Measurements from ENCODE around the gene CADM1. TPM values are rescaled to one million over a fixed set of nuclear protein-coding genes. Genes with fewer than 3 reads are reported as not detected.

The CADM1 gene
- total RNA-seq, 1 experiment from 2014 or later: 15.5 TPM

DNA sequence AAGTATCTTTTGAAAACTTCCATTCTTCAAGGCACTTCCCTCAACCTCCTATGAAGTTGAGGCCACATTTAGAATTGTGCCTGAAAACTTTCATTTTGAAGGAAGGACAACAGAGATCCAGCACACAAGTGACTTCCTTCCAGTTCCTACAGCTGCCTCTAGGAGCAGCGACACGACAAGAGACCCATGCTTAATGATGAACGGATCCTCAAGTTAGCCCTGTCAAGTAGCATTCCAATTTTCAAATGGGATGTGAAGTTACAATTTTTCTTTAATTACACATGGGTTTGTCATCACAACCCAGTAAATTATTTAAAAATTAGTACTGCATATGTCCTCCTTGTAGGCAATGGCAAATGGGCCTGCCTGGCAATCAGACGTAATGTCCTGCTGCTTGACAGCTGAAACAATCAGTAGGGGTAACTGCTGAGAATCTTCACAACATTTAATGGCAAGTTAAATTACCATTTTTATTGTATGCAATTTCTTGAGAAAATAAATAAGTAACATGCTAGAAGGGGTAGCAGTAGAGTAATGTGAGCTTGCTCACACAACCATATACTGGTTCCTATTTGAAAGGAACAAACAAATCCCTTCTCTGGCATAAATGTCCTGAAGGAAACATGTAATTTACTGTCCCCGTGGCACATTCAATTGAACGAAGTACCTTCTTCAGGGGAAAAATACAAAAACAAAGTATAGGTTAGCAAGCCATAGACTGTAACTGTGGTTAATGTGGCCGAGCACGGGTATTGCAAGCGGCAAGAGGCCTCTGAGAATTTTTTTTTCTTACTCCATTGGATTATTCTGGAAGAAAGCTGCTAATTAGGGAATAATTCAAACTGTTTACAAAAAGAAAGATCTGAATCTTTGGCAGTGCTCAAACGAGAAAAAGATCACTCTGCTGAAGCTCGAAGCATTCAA lies 288.3 kb downstream of the CADM1 start:
- DNase-seq: no peak
- H3K4me3 ChIP-seq (ENCODE audit: insufficient read depth, low read depth, low read length): no peak overlapping the region
- H3K27me3 ChIP-seq (ENCODE audit: control insufficient read depth, insufficient read depth, low read length): no peaks in the 10 kb centered on the region
- H3K36me3 ChIP-seq (replicated peaks; ENCODE audit: control insufficient read depth, insufficient read depth, low read length): no peaks in the 10 kb centered on the region

DNA sequence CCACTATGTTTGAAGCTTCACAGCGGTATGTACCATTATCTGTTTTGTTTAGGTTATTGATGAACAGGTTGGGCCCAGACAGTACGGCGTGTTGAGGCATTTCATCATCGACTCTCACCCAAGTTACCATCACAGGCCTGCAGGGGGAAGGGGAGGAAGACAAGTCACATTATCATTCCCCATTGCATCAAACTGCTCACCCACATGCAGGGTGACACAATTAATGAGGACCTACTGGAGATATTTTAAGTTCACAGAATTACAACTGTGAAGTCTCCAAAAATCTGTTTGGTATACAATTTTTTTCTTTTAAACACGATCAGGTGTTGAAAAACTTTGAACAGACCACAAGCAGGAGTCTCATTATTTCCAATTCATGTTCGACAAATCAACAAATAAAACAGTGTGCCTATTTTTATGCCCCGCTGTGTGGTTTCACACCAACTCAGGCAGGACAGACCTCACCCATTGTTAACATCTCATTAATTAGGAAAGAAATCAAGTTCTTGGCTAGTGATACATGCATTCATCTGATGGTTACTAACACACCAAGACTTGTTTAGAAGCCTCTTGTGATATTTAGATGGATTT lies 289.5 kb downstream of the CADM1 start:
- no peaks in the 10 kb centered on the region for H3K36me3 ChIP-seq (replicated peaks; ENCODE audit: control insufficient read depth, insufficient read depth, low read length)
- H3K27me3 ChIP-seq (ENCODE audit: control insufficient read depth, insufficient read depth, low read length): no peaks in the 10 kb centered on the region
- no peak overlapping the region for H3K4me3 ChIP-seq (ENCODE audit: insufficient read depth, low read depth, low read length)
- DNase-seq: no peak

DNA sequence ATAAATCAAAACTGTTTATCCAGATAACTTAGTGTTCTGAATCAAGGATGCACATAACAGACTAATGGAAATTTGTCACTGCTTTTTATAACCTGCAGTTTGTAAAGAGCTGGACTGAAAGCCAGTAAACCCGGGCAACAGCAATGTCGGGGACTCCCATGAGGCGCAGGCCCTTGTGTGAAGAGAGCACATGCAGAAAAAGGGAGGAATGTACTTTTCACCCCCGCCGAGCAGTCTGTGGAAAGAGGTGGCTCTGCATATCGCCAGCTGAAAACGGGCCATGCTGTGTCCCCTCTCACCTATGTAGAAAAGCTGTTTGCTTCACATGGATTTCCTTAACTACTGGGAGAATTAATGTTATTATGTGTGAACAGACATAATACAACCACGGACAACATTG lies 291.2 kb downstream of the CADM1 start:
- no peak overlapping the region for H3K4me3 ChIP-seq (ENCODE audit: insufficient read depth, low read depth, low read length)
- H3K36me3 ChIP-seq (replicated peaks; ENCODE audit: control insufficient read depth, insufficient read depth, low read length): no peaks in the 10 kb centered on the region
- no peaks in the 10 kb centered on the region for H3K27me3 ChIP-seq (ENCODE audit: control insufficient read depth, insufficient read depth, low read length)
- no peak for DNase-seq

DNA sequence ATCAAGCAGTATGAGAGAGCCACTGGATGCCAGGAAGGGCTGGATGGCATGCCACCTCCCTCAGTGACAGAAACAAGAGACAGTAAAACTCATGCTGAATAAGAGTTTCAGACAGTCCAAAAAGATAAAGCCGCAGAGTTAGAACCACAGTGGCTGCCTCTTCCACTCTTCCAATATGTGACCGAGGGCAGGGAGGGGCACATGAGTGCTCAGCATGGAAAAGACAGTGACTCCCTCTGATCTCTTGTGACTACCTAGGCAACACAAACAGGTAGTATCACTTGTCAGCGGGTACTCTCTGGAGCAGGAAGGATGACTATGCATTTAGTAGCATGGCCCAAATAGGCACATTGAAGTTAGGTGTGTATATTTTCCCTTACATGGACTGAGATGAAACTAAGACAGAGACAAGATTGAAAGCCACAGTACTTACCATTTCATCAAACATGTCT lies 295.4 kb downstream of the CADM1 start:
- Histone ChIP-seq H3K4me3 (ENCODE audit: insufficient read depth, low read depth, low read length) (no peak overlapping the region), H3K36me3 (replicated peaks; ENCODE audit: control insufficient read depth, insufficient read depth, low read length) (no peaks in the 10 kb centered on the region), H3K27me3 (ENCODE audit: control insufficient read depth, insufficient read depth, low read length) (no peaks in the 10 kb centered on the region)
- DNase-seq: no peak

DNA sequence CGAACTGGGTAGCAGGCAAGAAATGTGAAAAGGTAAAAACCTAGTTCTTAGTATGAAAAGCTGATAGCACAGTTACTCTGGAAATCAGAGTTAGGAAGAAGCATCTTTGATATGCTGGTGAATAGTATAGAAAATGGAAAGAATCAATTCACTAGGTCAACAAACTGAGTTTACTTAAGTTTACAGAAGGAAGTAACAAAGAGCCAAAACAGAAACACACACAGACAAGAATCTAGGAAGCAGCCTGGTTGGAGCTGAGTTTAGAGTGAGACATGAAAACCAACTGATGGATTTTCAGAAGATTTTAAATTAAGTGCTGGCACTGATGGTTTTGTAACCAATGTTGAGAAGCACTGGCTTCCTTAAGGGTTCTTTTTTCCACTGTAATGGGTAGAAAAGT lies 296.3 kb downstream of the CADM1 start:
- H3K36me3 ChIP-seq (replicated peaks; ENCODE audit: control insufficient read depth, insufficient read depth, low read length): no peaks in the 10 kb centered on the region
- H3K4me3 ChIP-seq (ENCODE audit: insufficient read depth, low read depth, low read length): no peak overlapping the region
- H3K27me3 ChIP-seq (ENCODE audit: control insufficient read depth, insufficient read depth, low read length): no peaks in the 10 kb centered on the region
- DNase-seq: no peak

DNA sequence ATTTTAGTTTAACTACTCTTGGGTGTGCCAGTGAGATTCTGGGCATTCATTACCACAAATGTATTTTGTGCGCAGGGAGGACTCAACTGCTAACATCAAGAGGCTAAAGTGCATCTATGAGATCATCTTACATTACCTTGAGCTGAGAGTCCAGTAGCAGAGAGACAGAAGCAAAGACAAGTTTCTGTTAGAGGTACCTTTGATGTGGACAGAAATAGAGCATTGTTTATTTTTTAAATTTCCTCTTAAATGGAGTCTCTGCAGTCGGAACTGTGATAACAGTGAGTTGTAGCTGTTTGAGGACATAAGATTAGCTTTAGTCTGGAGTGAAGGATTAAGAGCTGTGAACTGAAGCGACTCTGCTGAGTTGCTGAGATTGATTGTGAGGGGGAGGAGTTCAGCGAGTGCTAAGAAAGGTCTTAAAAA lies 297.0 kb downstream of the CADM1 start:
- no peaks in the 10 kb centered on the region for H3K36me3 ChIP-seq (replicated peaks; ENCODE audit: control insufficient read depth, insufficient read depth, low read length)
- no peaks in the 10 kb centered on the region for H3K27me3 ChIP-seq (ENCODE audit: control insufficient read depth, insufficient read depth, low read length)
- DNase-seq: no peak
- no peak overlapping the region for H3K4me3 ChIP-seq (ENCODE audit: insufficient read depth, low read depth, low read length)

DNA sequence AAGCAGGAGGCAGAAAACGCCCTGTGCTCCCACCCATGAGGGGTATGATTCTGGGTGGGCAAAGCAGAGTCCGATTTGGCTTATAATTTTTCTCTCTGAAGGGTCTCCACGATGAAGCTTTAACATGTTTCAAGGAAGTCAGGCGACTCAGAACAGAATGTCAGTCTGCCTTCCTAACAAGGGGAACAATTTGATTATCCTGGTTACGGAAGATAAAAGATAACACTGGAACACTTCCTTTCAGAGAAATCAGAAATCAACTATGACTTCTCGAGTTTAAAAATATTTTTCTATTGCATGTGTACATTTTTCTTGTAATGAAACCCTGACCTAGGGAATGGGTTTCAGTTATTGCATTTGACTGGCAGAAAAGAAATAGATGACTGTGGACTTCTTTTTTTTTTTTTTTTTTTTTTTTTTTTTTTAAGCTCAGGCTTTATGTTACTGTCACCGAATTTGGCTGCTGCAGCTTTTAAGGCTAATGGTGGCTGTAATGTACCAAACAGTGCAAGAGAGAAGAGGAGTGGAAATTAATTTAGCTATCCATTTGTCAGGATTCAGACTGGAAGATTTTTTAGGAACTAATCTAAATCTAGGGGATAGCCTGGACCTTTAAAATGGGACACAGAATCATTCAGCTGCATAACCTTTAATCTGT lies 297.7 kb downstream of the CADM1 start:
- no peaks in the 10 kb centered on the region for H3K27me3 ChIP-seq (ENCODE audit: control insufficient read depth, insufficient read depth, low read length)
- H3K4me3 ChIP-seq (ENCODE audit: insufficient read depth, low read depth, low read length): no peak overlapping the region
- DNase-seq: no peak
- H3K36me3 ChIP-seq (replicated peaks; ENCODE audit: control insufficient read depth, insufficient read depth, low read length): no peaks in the 10 kb centered on the region

DNA sequence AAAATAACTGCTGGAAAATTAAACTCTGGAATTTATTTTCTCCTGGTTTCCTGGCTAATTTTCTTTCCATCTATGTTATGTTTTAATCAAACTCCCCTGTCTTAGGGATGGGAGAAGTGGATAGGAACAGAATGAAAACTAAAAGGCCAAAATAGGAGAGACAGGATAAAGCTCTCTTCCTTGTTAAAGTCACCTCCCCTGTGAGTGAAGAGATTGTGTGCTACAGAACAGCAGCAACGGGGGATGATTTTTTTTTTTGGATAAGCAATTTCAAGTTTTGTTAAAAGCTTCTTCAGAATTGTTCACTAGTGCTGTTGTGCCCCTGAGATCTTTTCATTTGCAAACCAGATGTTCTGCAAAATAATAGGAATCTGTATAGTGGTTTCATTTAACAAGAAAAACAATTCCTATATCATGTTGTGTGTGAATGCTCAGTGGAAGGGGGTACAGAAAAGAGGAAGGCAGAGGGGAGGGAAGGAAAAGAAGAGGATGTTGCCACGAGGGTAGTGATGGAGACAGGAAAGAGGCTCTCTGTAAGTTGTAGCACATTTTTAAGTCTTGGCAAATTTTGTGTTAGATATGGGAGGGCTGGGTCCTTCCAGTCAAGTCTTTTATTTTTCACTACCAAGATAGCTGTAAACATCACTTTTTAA lies 301.2 kb downstream of the CADM1 start:
- no peak for DNase-seq
- Histone ChIP-seq H3K27me3 (ENCODE audit: control insufficient read depth, insufficient read depth, low read length) (no peaks in the 10 kb centered on the region), H3K4me3 (ENCODE audit: insufficient read depth, low read depth, low read length) (no peak overlapping the region), H3K36me3 (replicated peaks; ENCODE audit: control insufficient read depth, insufficient read depth, low read length) (no peaks in the 10 kb centered on the region)

DNA sequence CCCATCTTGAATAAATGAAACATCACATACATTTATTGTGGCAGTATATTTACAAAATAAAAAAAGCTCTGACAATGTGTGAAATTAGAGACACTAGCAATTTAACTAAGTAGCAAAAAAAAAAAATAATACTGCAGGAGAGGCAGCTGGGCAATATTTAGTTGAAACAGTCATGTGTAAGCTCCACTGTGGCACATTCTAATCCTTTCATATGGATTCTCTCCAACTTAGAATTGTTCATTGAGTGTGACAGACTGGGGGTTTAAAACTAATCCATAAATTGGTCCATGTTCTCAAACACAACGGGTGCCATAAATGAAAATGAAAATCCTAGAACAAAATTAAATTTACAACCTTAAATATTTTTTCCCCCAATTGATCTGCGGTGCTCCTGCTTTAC lies 302.1 kb downstream of the CADM1 start:
- no peak overlapping the region for H3K4me3 ChIP-seq (ENCODE audit: insufficient read depth, low read depth, low read length)
- DNase-seq: no peak
- no peaks in the 10 kb centered on the region for H3K36me3 ChIP-seq (replicated peaks; ENCODE audit: control insufficient read depth, insufficient read depth, low read length)
- H3K27me3 ChIP-seq (ENCODE audit: control insufficient read depth, insufficient read depth, low read length): no peaks in the 10 kb centered on the region

DNA sequence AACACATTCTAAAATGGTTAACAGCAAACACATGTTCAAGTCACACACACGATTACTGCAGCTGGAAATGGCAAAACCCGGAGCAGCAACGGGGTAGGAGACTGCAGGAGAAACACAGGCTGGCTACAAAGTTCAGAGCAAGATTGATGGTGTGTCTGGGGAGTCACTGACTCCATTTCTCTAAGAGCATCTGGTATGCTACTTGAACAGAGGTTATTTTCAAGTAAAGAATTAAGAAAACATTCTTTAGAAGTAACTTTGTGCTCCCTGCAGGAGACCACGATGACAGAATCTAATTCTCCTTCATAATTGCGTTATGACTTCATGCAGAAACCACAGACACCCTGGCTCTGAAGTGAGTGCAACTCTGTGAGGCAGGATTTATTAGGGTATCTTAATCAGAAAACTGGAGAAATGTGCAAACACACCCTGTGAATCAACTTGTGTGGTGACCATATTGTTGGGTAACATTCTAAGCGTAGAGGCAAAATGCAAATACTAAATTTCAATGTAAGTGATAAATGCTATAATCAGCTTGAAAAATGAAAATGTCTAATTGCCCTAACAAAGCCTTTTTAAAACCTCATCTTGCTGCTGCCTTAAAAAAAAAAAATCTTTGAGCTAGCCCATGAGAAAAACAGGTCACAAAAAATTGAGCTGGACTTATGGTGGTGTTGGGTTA lies 303.0 kb downstream of the CADM1 start:
- Histone ChIP-seq H3K36me3 (replicated peaks; ENCODE audit: control insufficient read depth, insufficient read depth, low read length) (no peaks in the 10 kb centered on the region), H3K27me3 (ENCODE audit: control insufficient read depth, insufficient read depth, low read length) (no peaks in the 10 kb centered on the region), H3K4me3 (ENCODE audit: insufficient read depth, low read depth, low read length) (no peak overlapping the region)
- DNase-seq: no peak

DNA sequence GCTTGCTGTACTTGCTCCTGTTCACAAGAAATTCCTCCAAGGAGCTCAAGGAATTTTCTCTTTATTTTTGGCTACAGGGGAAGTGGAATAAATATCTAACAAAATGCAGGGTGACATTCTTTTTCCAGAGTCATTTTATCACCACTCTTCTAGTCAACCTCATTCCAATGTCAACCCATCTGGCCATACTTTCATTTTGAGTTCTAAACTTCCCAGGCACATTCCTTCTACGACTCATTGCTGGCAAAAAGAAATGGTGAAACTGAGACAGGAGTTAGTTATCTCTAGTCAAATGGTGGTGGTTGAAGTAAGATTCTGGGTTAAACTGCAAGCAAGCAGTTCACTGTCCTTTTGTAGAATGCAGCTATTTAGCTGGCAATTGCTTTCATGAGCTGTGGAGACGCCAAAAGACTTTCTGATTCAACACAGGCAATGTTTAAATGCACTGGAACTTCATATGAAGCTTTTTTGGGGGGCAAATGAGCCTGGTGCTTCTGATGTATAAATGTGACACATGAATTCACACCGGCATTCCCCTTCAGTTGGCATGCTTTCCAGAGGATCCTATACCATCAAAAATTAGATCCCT lies 304.6 kb downstream of the CADM1 start:
- no peaks in the 10 kb centered on the region for H3K27me3 ChIP-seq (ENCODE audit: control insufficient read depth, insufficient read depth, low read length)
- no peak for DNase-seq
- no peaks in the 10 kb centered on the region for H3K36me3 ChIP-seq (replicated peaks; ENCODE audit: control insufficient read depth, insufficient read depth, low read length)
- no peak overlapping the region for H3K4me3 ChIP-seq (ENCODE audit: insufficient read depth, low read depth, low read length)

DNA sequence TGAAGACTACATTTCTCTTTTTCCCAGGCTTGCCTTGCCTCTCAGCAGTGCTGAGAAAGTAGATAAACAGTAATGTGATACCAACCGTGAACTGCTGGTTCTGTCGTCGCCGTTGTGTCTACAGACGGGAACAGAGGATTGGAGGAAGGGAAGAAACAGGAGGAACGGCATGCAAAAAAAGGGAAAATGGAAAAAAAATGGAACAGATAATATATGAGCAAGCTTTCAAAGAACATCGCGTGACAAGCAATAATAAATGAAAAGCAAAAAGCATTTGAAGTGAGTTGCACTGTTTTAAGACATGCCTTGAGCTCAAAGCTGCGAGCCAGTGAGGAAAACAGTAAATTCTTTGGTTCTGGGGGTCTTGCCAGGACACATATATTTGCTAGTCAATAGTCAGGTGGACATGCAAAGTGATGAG lies 305.9 kb downstream of the CADM1 start:
- no peak for DNase-seq
- H3K36me3 ChIP-seq (replicated peaks; ENCODE audit: control insufficient read depth, insufficient read depth, low read length): no peaks in the 10 kb centered on the region
- H3K4me3 ChIP-seq (ENCODE audit: insufficient read depth, low read depth, low read length): no peak overlapping the region

DNA sequence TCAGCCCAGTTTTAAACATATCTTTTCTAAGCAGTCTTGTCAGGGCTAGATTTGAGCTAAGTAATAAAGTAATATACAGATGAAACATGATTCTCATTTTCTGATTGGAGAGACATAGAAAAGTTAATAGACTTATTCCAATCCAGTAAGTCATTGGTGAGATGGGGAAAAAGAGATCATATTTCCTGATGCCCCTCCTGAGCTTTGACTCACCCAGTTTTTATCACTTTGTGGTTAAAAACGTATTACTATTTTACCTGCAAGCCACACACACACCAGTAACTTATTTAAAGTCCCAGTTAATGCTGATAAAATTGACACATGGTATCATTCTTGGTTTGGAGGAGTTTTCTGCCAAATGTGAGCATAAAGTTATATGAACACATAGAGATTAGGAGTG lies 306.8 kb downstream of the CADM1 start:
- Histone ChIP-seq H3K4me3 (ENCODE audit: insufficient read depth, low read depth, low read length) (no peak overlapping the region), H3K36me3 (replicated peaks; ENCODE audit: control insufficient read depth, insufficient read depth, low read length) (no peaks in the 10 kb centered on the region), H3K27me3 (ENCODE audit: control insufficient read depth, insufficient read depth, low read length) (no peaks in the 10 kb centered on the region)
- DNase-seq: no peak

More for the DNA sequence above, 305.9 kb downstream of the CADM1 start:
- H3K27me3 ChIP-seq (ENCODE audit: control insufficient read depth, insufficient read depth, low read length): no peaks in the 10 kb centered on the region

DNA sequence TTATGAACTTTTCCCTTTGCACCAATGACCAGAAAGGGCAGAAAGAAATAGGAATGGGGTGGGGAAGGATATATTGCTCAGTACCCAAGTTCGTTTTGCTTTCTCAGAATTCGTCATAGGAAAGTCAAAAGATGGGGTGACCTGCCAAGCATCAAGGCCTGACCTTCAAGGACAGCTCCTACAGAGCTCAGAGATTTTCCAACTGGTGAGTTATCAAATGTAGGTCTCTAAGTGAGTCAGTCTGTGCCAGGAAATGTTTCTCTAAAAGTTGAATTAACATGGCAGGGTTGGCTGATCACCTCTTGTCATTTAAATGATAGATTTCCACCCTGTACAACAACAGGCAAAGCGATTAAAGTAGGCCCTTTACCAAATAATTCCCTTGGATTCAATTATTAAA lies 307.2 kb downstream of the CADM1 start:
- no peak for DNase-seq
- no peaks in the 10 kb centered on the region for H3K36me3 ChIP-seq (replicated peaks; ENCODE audit: control insufficient read depth, insufficient read depth, low read length)

More for the DNA sequence above, 307.2 kb downstream of the CADM1 start:
- H3K4me3 ChIP-seq (ENCODE audit: insufficient read depth, low read depth, low read length): no peak overlapping the region
- no peaks in the 10 kb centered on the region for H3K27me3 ChIP-seq (ENCODE audit: control insufficient read depth, insufficient read depth, low read length)

All from H7 (cell line).